Neural progenitor cell (in vitro differentiated cells): ENCODE data around the gene MIA2.

ENCODE experiments used
- EZH2 ChIP-seq: fragments of 200-600 bp; sonication (generic); IDR thresholded peaks from 2 replicates; pipeline ENCODE4 v1.6.1; 2017; ENCODE audit warnings: antibody characterized with exemption, mild to moderate bottlenecking, moderate library complexity
- TF ChIP-seq, protein P1 (sequence below): fragments of 200-600 bp; sonication (generic); IDR thresholded peaks from 2 replicates; pipeline ENCODE4 v1.5.1; 2017; ENCODE audit warnings: antibody characterized with exemption, mild to moderate bottlenecking

DNA sequence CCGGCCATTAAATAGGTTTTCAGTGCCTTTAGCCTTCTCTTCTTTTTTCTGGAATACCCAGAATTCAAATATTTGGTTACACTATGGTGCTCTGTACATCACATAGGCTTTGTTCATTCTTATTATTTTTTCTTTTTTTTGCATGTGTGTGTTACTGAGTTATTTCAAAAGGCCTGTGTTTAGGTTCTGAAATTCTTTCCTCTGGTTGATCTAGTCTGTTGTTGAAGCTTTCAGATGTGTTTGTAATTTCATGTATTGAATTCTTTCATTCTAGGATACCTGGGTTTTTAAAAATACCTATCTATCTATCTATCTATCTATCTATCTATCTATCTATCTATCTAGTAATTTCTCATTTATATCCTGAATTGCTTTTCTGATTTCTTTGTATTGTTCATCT is 131.6 kb downstream of the MIA2 start:
- TF ChIP-seq, protein P1, sequence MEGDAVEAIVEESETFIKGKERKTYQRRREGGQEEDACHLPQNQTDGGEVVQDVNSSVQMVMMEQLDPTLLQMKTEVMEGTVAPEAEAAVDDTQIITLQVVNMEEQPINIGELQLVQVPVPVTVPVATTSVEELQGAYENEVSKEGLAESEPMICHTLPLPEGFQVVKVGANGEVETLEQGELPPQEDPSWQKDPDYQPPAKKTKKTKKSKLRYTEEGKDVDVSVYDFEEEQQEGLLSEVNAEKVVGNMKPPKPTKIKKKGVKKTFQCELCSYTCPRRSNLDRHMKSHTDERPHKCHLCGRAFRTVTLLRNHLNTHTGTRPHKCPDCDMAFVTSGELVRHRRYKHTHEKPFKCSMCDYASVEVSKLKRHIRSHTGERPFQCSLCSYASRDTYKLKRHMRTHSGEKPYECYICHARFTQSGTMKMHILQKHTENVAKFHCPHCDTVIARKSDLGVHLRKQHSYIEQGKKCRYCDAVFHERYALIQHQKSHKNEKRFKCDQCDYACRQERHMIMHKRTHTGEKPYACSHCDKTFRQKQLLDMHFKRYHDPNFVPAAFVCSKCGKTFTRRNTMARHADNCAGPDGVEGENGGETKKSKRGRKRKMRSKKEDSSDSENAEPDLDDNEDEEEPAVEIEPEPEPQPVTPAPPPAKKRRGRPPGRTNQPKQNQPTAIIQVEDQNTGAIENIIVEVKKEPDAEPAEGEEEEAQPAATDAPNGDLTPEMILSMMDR, result no peak
- no peak for TF ChIP-seq EZH2
